ENCODE data around the gene GAS6.

The GAS6 gene

GRCh38 chr13:113817860-113818691 lies 45.8 kb downstream of the GAS6 start:
- DNase-seq, result no peak

GRCh38 chr13:113816946-113817859 lies 46.7 kb downstream of the GAS6 start:
- DNase-seq, result peak; percentile 54 to 71

GRCh38 chr13:113816254-113816929 lies 47.5 kb downstream of the GAS6 start:
- no peak for DNase-seq

GRCh38 chr13:113815151-113816058 lies 48.5 kb downstream of the GAS6 start:
- DNase-seq, result no peak

- DNase-seq, result no peak
Measured at GRCh38 chr13:113814435-113814821, 49.4 kb downstream of the GAS6 start.

- no peak for DNase-seq
Measured at GRCh38 chr13:113813749-113814434, 50.0 kb downstream of the GAS6 start.

GRCh38 chr13:113813070-113813748 lies 50.7 kb downstream of the GAS6 start:
- no peak for DNase-seq

- no peak for DNase-seq
Measured at GRCh38 chr13:113812178-113813040, 51.5 kb downstream of the GAS6 start.

GRCh38 chr13:113811081-113811928 lies 52.6 kb downstream of the GAS6 start:
- DNase-seq, result no peak

GRCh38 chr13:113810640-113811039 lies 53.2 kb downstream of the GAS6 start:
- DNase-seq, result no peak

GRCh38 chr13:113809934-113810333 lies 53.9 kb downstream of the GAS6 start:
- DNase-seq, result no peak

- no peak for DNase-seq
Measured at GRCh38 chr13:113808058-113808834, 55.6 kb downstream of the GAS6 start.

GRCh38 chr13:113806526-113806925 lies 57.4 kb downstream of the GAS6 start:
- DNase-seq, result no peak

- no peak for DNase-seq
Measured at GRCh38 chr13:113806104-113806471, 57.8 kb downstream of the GAS6 start.

GRCh38 chr13:113805431-113806103 lies 58.3 kb downstream of the GAS6 start:
- no peak for DNase-seq

GRCh38 chr13:113804703-113805430 lies 59.0 kb downstream of the GAS6 start:
- DNase-seq, result no peak

Measured in NCI-H524 (cell line).